WTC11 (cell line): Measurements from ENCODE around the gene ACTR6. TPM values are rescaled to one million over a fixed set of nuclear protein-coding genes. Genes with fewer than 3 reads are reported as not detected.

Experiments used
- ATAC-seq: fragments of 200-7000 bp; cut with Tn5 transposase; 2 replicates; pipeline ENCODE4 v1.10.0; 2021; ENCODE audit warnings: mild to moderate bottlenecking, moderate library complexity
- CTCF ChIA-PET: fragments of 300-600 bp; sonication (Branson Sonifier 250); formaldehyde crosslinking; loops from one replicate; lab custom pipeline; 2021; ENCODE audit warnings: antibody characterized with exemption; lab: Charles Lee
- POLR2A ChIA-PET: fragments of 350-600 bp; sonication (Branson Sonifier 250); formaldehyde crosslinking; loops from one replicate; lab custom pipeline; 2021; ENCODE audit warnings: antibody characterized with exemption; lab: Charles Lee
- DNase-seq: peaks from one replicate; pipeline ENCODE4 v3.0.0; 2021; ENCODE audit warnings: low spot score
- H3K27ac Mint-ChIP-seq: 2 replicates; pipeline ENCODE4 v1.8.0; 2021; ENCODE audit warnings: mixed read lengths
- H3K27me3 Mint-ChIP-seq: 2 replicates; pipeline ENCODE4 v1.8.0; 2021; ENCODE audit warnings: low read depth, mild to moderate bottlenecking, moderate library complexity, mixed read lengths
- H3K36me3 Mint-ChIP-seq: 2 replicates; pipeline ENCODE4 v1.8.0; 2021; ENCODE audit warnings: mixed read lengths
- H3K4me1 Mint-ChIP-seq: 2 replicates; pipeline ENCODE4 v1.8.0; 2022; ENCODE audit warnings: mixed read lengths
- H3K4me3 Mint-ChIP-seq: 2 replicates; pipeline ENCODE4 v1.8.0; 2021; ENCODE audit warnings: mild to moderate bottlenecking, moderate library complexity, mixed read lengths
- H3K9me3 Mint-ChIP-seq: 2 replicates; pipeline ENCODE4 v1.8.0; 2021; ENCODE audit warnings: mixed read lengths
- ARID4B ChIP-seq: sonication (generic); formaldehyde crosslinking; IDR thresholded peaks from 2 replicates; pipeline ENCODE4 v1.8.0; 2023; ENCODE audit warnings: missing genetic modification reagents, mild to moderate bottlenecking, borderline replicate concordance
- ATF1 ChIP-seq: sonication (generic); formaldehyde crosslinking; IDR thresholded peaks from 2 replicates; pipeline ENCODE4 v1.8.1; 2023; ENCODE audit warnings: mild to moderate bottlenecking, moderate library complexity, missing genetic modification reagents
- CREB1 ChIP-seq: sonication (generic); formaldehyde crosslinking; IDR thresholded peaks from 2 replicates; pipeline ENCODE4 v1.8.0; 2023; ENCODE audit warnings: mild to moderate bottlenecking, missing genetic modification reagents
- ETV6 ChIP-seq: sonication (generic); formaldehyde crosslinking; IDR thresholded peaks from 2 replicates; pipeline ENCODE4 v1.8.1; 2022; ENCODE audit warnings: mild to moderate bottlenecking, missing genetic modification reagents
- FOXJ3 ChIP-seq: sonication (generic); formaldehyde crosslinking; IDR thresholded peaks from 2 replicates; pipeline ENCODE4 v1.9.0; 2021; ENCODE audit warnings: missing genetic modification reagents, mild to moderate bottlenecking, borderline replicate concordance
- FOXK1 ChIP-seq: sonication (generic); formaldehyde crosslinking; IDR thresholded peaks from 2 replicates; pipeline ENCODE4 v1.8.0; 2022; ENCODE audit warnings: mild to moderate bottlenecking, moderate library complexity, missing genetic modification reagents
- FOXP1 ChIP-seq: sonication (generic); formaldehyde crosslinking; IDR thresholded peaks from 2 replicates; pipeline ENCODE4 v1.8.0; 2022; ENCODE audit warnings: missing genetic modification reagents, mild to moderate bottlenecking, moderate library complexity, borderline replicate concordance
- GABPB1 ChIP-seq: sonication (generic); formaldehyde crosslinking; IDR thresholded peaks from 2 replicates; pipeline ENCODE4 v1.8.1; 2023; ENCODE audit warnings: mild to moderate bottlenecking, missing genetic modification reagents
- GTF2I ChIP-seq: fragments of 250-450 bp; sonication (Bioruptor Pico); conservative IDR thresholded peaks from 2 replicates; pipeline ENCODE4 v1.4.0; 2021; ENCODE audit warnings: mild to moderate bottlenecking
- JUN ChIP-seq: sonication (generic); formaldehyde crosslinking; IDR thresholded peaks from 2 replicates; pipeline ENCODE4 v1.8.0; 2023; ENCODE audit warnings: mild to moderate bottlenecking, missing genetic modification reagents
- KAT7 ChIP-seq: sonication (generic); formaldehyde crosslinking; IDR thresholded peaks from 2 replicates; pipeline ENCODE4 v1.8.1; 2023; ENCODE audit warnings: missing genetic modification reagents, mild to moderate bottlenecking, borderline replicate concordance
- MXD4 ChIP-seq: fragments of 250-450 bp; sonication (Bioruptor Pico); IDR thresholded peaks from 2 replicates; pipeline ENCODE4 v1.8.0; 2021; ENCODE audit warnings: mild to moderate bottlenecking, moderate library complexity, borderline replicate concordance
- MYBL2 ChIP-seq: sonication (generic); formaldehyde crosslinking; IDR thresholded peaks from 2 replicates; pipeline ENCODE4 v1.8.1; 2023; ENCODE audit warnings: mild to moderate bottlenecking, moderate library complexity, missing genetic modification reagents
- NR2C2 ChIP-seq: sonication (generic); formaldehyde crosslinking; IDR thresholded peaks from 2 replicates; pipeline ENCODE4 v1.8.0; 2022; ENCODE audit warnings: mild to moderate bottlenecking, missing genetic modification reagents
- STAT6 ChIP-seq: sonication (generic); formaldehyde crosslinking; conservative IDR thresholded peaks from 2 replicates; pipeline ENCODE4 v1.8.1; 2023; ENCODE audit warnings: mild to moderate bottlenecking, low read depth, missing genetic modification reagents, moderate library complexity
- TEAD1 ChIP-seq: sonication (generic); formaldehyde crosslinking; IDR thresholded peaks from 2 replicates; pipeline ENCODE4 v1.8.0; 2022; ENCODE audit warnings: mild to moderate bottlenecking, missing genetic modification reagents
- USF1 ChIP-seq: sonication (generic); formaldehyde crosslinking; IDR thresholded peaks from 2 replicates; pipeline ENCODE4 v1.8.0; 2022; ENCODE audit warnings: mild to moderate bottlenecking, missing genetic modification reagents
- ZNF121 ChIP-seq: sonication (generic); formaldehyde crosslinking; IDR thresholded peaks from 2 replicates; pipeline ENCODE4 v1.8.0; 2023; ENCODE audit warnings: missing genetic modification reagents
- ZNF219 ChIP-seq: sonication (generic); formaldehyde crosslinking; IDR thresholded peaks from 2 replicates; pipeline ENCODE4 v1.8.0; 2023; ENCODE audit warnings: missing genetic modification reagents, mild to moderate bottlenecking, borderline replicate concordance
- ZNF423 ChIP-seq: fragments of 250-450 bp; sonication (Bioruptor Pico); IDR thresholded peaks from 2 replicates; pipeline ENCODE4 v2.1.2; 2022; ENCODE audit warnings: mild to moderate bottlenecking, moderate library complexity
- ZNF671 ChIP-seq: fragments of 250-450 bp; sonication (Bioruptor Pico); IDR thresholded peaks from 2 replicates; pipeline ENCODE4 v1.8.0; 2021; ENCODE audit warnings: mild to moderate bottlenecking
- total RNA-seq: library from RNA; stranded (reverse); gene quantifications from 3 replicates; pipeline ENCODE4 v1.2.3, GENCODE V29; 2021
- TF ChIP-seq, protein P1 (sequence below): sonication (generic); formaldehyde crosslinking; IDR thresholded peaks from 2 replicates; pipeline ENCODE4 v1.8.1; 2022; ENCODE audit warnings: mild to moderate bottlenecking, moderate library complexity, missing genetic modification reagents
- TF ChIP-seq, protein P2 (sequence below): sonication (generic); formaldehyde crosslinking; IDR thresholded peaks from 2 replicates; pipeline ENCODE4 v1.8.1; 2022; ENCODE audit warnings: low read depth, mild to moderate bottlenecking, moderate library complexity, missing genetic modification reagents, borderline replicate concordance
- TF ChIP-seq, protein P3 (sequence below): sonication (generic); formaldehyde crosslinking; IDR thresholded peaks from 2 replicates; pipeline ENCODE4 v1.8.0; 2022; ENCODE audit warnings: mild to moderate bottlenecking, missing genetic modification reagents
- TF ChIP-seq, protein P4 (sequence below): sonication (generic); formaldehyde crosslinking; IDR thresholded peaks from 2 replicates; pipeline ENCODE4 v1.8.1; 2023; ENCODE audit warnings: mild to moderate bottlenecking, missing genetic modification reagents, moderate library complexity
- TF ChIP-seq, protein P5 (sequence below): fragments of 250-450 bp; sonication (Bioruptor Pico); IDR thresholded peaks from 2 replicates; pipeline ENCODE4 v1.9.0; 2021; ENCODE audit warnings: moderate library complexity, mild to moderate bottlenecking, inconsistent platforms, borderline replicate concordance

ACTR6 gene
- total RNA-seq, 1 experiment from 2014 or later = 37.6 TPM

- DNase-seq = peak; percentile 86
- CTCF ChIA-PET = interaction anchor here (0.5 to 4.9 kb wide), 4 partner anchors 8 to 241 kb away, joined by 3 to 85 read pairs (median 6); partner anchors contain the start of gene ACTR6
- no peaks in the 10 kb centered on the region; the same call in 1 of the 2 replicates for H3K27me3 Mint-ChIP-seq
- H3K27ac Mint-ChIP-seq = peak overlapping the region; percentile 93
- peaks cover 46% of the 10 kb centered on the region for H3K36me3 Mint-ChIP-seq
- POLR2A ChIA-PET = interaction anchor here (1.6 to 2.0 kb wide), 2 partner anchors 9 to 37 kb away, joined by 5 to 7 read pairs; partner anchors contain the start of gene ACTR6
- peak; percentile 100 for ATAC-seq
- peaks cover 43% of the 10 kb centered on the region for H3K4me1 Mint-ChIP-seq
- H3K4me3 Mint-ChIP-seq = peak overlapping the region; percentile 67
- H3K9me3 Mint-ChIP-seq = peaks cover 24% of the 10 kb centered on the region
- no peak for TF ChIP-seq MXD4 (CRISPR knock-in tag)
- no peak for TF ChIP-seq NR2C2 (CRISPR knock-in tag)
- TF ChIP-seq KAT7 (CRISPR knock-in tag) = 0 out of 2 replicates have a peak, but pooled peaks have one; percentile 13
- TF ChIP-seq ZNF671 (CRISPR knock-in tag) = no peak
- TF ChIP-seq, protein P1, sequence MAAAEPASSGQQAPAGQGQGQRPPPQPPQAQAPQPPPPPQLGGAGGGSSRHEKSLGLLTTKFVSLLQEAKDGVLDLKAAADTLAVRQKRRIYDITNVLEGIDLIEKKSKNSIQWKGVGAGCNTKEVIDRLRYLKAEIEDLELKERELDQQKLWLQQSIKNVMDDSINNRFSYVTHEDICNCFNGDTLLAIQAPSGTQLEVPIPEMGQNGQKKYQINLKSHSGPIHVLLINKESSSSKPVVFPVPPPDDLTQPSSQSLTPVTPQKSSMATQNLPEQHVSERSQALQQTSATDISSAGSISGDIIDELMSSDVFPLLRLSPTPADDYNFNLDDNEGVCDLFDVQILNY (CRISPR knock-in tag) = no peak
- no peak for TF ChIP-seq GABPB1
- no peak; the same call in 1 of the 2 replicates for TF ChIP-seq TEAD1
- peak; percentile 80 for TF ChIP-seq ZNF121 (CRISPR knock-in tag)
- TF ChIP-seq ATF1 (CRISPR knock-in tag) = no peak
- no peak for TF ChIP-seq JUN (CRISPR knock-in tag)
- TF ChIP-seq CREB1 = no peak
- no peak for TF ChIP-seq STAT6 (CRISPR knock-in tag)
- TF ChIP-seq, protein P2, sequence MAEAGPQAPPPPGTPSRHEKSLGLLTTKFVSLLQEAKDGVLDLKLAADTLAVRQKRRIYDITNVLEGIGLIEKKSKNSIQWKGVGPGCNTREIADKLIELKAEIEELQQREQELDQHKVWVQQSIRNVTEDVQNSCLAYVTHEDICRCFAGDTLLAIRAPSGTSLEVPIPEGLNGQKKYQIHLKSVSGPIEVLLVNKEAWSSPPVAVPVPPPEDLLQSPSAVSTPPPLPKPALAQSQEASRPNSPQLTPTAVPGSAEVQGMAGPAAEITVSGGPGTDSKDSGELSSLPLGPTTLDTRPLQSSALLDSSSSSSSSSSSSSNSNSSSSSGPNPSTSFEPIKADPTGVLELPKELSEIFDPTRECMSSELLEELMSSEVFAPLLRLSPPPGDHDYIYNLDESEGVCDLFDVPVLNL = no peak
- no peak for TF ChIP-seq USF1 (CRISPR knock-in tag)
- no peak for TF ChIP-seq ETV6 (CRISPR knock-in tag)
- TF ChIP-seq MYBL2 (CRISPR knock-in tag) = no peak
- peak; percentile 69 for TF ChIP-seq GTF2I (CRISPR knock-in tag)
- TF ChIP-seq, protein P3, sequence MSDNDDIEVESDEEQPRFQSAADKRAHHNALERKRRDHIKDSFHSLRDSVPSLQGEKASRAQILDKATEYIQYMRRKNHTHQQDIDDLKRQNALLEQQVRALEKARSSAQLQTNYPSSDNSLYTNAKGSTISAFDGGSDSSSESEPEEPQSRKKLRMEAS (CRISPR knock-in tag) = 0 out of 2 replicates have a peak, but pooled peaks have one; percentile 61
- TF ChIP-seq, protein P4, sequence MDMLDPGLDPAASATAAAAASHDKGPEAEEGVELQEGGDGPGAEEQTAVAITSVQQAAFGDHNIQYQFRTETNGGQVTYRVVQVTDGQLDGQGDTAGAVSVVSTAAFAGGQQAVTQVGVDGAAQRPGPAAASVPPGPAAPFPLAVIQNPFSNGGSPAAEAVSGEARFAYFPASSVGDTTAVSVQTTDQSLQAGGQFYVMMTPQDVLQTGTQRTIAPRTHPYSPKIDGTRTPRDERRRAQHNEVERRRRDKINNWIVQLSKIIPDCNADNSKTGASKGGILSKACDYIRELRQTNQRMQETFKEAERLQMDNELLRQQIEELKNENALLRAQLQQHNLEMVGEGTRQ (CRISPR knock-in tag) = no peak
- peak; percentile 75 for TF ChIP-seq ZNF423
- peak; percentile 40; the same call in 1 of the 2 replicates for TF ChIP-seq FOXP1
- TF ChIP-seq ARID4B = 0 out of 2 replicates have a peak, but pooled peaks have one; percentile 32
- TF ChIP-seq, protein P5, sequence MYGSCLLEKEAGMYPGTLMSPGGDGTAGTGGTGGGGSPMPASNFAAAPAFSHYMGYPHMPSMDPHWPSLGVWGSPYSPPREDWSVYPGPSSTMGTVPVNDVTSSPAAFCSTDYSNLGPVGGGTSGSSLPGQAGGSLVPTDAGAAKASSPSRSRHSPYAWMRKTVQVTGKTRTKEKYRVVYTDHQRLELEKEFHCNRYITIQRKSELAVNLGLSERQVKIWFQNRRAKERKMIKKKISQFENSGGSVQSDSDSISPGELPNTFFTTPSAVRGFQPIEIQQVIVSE = no peak
- no peak for TF ChIP-seq FOXJ3 (CRISPR knock-in tag)
- TF ChIP-seq ZNF219 (CRISPR knock-in tag) = no peak
- TF ChIP-seq FOXK1 = no peak
Measured at GRCh38 chr12:100163416-100164152, 37.0 kb upstream of the ACTR6 start.
